ENCODE measurements around the gene IRX4.

IRX4 gene

GRCh38 chr5:1840071-1840547 is 42.6 kb downstream of the IRX4 start:
- DNase-seq (ENCODE audit: low read depth, low spot score) = no peak

- no peak for DNase-seq (ENCODE audit: low read depth, low spot score)
These were observed 44.7 kb downstream of the IRX4 start for GRCh38 chr5:1838013-1838412.

DNA sequence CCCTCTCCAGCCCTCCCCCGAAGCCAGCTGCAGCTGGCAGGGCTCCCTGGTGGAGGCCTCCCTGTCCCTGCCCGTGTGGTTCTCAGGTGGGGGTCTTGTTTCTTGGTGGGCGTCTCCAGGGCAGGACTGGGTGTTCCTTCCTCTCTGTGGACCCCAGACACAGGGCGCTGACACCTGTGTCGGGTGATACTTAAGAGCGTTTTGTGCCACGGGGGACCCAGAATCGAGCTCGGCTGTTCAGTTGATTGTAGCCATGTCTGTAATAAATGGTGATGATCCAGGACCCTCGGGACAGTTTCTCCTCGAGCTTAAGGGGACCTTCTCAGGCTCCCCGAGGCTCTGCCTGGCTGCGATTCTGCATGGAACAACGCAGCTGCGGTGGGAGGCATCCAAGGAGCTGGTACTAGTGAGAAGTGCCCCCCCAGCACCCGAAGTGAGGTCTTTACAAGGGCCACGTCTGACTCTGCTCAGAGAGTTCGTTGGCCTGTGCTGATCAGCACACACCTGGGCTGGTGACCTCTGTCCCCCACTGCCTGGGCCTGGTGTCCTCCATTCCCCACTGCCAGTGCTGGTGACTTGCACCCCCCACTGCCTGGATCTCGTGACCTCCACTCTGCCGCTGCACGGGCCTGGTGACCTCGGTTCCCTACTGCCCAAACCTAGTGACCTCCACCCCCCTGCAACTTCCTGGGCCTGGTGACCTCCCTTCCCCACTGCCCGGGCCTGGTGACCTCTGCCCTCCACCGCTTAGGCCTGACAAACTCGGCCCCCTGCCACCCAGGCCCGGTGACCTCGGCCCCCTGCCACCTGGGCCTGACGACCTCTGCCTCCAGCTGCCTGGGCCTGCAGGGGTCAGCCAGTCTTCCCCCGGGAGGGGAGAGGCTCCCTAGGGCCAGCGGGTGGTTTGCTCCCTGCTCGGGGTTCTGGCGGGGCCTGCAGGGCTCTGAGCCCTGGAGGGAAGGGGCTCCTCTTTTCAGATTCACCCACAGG is 45.5 kb downstream of the IRX4 start:
- DNase-seq (ENCODE audit: low read depth, low spot score) = no peak

DNA sequence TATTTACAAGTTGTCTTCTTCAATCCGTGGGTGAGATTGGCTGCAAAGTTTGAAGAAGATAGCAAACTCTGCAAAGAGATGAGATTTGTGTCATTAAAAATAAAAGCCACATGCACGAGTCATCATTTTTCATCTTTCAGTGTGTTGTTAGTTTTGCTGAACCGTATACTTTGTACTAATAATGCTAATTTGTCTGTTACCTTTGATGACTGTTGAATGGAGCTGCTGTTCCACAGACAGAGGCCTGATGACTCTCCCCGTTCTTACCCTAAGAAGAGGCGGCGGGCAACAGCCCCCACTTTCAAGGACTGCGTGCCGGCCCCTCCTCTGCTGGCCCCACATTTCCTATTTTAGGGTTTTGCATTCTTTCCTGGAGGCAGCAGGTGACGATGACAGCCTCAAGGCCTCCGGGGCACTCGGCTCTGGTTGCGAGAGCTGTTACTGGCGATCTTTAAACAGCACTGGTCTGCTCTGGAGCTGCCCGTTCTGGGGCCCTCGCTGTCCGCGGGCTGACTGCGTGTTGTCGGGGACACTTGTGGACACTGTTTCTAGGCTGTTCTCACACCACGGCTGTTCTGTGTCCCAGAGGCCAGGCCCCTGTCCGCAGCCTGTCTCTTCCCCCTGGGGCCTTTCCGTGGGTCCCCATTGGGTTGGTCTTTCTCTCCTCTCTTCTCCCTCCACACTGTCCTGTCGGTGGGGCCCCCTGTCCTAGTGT is 46.4 kb downstream of the IRX4 start:
- no peak for DNase-seq (ENCODE audit: low read depth, low spot score)

DNA sequence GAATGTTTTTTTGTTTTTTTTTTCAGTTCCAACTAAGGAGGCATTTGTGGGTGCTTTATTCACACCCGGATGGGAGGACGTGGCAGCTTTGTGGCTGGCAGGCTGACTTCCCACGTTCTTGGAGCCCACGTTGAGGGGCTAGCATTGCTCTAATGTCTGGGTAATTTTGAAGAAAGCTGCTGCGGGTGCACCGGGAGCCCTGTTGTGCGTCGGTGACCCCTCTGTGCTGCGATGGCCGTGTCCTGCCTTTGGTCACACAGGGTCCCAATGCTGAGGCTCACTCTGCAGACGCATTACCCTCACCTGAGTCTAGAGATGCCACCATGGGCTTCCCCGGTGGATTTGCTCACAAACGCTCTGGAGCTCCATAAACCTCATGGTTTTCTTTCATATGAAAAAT is 47.3 kb downstream of the IRX4 start:
- no peak for DNase-seq (ENCODE audit: low read depth, low spot score)

GRCh38 chr5:1834721-1835429 is 47.9 kb downstream of the IRX4 start:
- no peak for DNase-seq (ENCODE audit: low read depth, low spot score)

- DNase-seq (ENCODE audit: low read depth, low spot score) = no peak
These were observed 48.6 kb downstream of the IRX4 start for GRCh38 chr5:1834022-1834551.

DNA sequence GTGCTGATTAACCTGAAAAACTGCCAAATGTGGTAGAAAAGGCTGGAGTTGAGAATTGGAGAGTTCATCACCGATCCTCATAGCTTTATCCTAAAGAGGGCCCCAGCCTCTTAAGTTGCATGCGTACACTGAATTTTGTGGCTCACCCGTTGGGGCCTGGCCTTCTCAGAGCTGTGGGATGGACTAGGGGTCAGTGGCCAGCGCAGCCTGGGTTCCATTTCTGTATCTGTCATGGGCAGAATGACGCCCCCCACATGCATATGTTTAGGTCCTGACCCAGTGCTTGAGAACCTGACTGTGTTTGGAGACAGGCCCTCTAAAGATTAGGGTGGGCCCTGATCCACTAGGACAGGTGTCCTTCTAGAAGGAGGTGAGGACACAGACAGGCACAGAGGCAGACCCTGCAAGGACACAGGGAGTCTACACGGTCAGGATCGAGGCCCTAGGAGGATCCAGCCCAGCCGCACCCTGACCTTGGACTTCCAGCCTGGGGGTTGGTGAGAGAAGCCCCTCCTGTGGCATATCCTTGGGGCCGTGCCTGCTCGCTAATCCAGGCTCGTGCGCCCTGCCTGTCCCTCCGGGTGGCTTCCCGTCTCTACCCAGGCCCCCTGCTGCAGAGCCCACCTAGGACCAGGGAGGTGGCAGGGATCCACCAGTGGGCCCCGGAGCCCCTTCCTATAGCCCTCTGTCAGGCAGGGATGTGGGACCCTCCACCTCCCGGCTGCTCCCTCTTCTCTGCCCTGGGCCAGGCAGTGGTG is 49.3 kb downstream of the IRX4 start:
- no peak for DNase-seq (ENCODE audit: low read depth, low spot score)

DNA sequence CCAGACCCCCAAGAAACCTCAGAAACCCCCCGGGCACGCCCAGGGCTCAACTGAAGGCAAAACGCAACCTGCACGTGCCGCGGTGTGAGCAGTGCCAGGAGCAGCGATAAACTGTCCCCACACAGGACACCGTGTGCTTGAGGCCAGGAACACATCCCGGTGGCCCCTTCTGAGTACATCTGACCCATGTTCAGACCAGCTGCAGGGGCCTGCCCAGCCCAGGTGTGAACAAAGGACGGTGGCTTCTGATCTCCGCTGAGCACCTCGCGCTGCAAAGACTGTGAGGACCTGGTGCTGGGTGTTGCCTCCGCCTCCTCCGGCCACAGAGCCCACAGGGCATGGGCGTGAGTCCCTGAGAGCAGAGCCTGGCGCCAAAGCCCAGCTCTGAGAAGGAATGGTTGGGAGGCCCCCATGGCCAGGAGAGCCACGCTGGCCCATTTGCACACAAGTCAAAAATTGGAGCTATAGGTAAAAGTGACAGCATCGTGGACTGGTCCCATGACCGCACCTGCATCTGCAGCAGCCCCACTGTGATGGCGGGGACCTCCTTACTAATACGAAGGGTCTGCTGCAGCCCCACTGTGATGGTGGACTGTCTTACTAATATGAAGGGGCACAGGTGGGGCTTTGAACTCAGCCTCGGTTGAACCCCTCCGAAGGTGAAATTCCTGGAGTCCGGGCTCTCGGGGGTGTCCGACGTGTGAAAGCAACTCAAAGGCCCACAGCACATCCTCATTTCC is 50.0 kb downstream of the IRX4 start:
- no peak for DNase-seq (ENCODE audit: low read depth, low spot score)

DNA sequence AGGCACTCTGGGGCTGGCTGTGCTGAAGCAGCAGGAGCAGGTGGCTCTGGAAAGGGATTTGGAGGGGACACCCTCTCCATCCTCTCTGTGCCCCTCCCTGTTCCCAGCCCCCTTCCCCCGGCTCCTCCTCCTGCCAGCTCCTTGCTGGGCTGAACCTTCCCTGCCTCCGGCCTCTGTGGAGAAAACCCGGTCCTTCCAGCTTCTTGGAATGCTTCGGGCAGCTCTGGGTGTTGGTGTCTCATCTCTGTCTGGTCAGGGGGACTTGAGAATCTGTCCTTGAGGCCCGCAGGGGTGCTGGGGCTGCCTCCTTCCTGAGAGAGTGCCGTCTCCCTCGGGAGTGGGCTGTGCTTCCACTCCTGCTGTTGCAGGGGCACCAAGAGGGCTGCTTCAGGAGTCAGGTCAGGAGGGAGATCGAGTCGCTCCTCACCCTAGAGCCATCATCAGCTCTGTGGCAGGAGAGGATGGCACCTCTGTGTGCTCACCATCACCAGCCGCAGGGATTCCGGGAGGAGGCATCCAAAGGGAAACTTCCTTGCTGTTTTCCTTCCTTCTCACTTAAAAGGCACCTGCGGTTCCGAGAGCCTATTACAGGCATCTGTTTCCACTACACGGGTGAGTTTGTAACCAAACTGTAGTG is 50.9 kb downstream of the IRX4 start:
- no peak for DNase-seq (ENCODE audit: low read depth, low spot score)

DNA sequence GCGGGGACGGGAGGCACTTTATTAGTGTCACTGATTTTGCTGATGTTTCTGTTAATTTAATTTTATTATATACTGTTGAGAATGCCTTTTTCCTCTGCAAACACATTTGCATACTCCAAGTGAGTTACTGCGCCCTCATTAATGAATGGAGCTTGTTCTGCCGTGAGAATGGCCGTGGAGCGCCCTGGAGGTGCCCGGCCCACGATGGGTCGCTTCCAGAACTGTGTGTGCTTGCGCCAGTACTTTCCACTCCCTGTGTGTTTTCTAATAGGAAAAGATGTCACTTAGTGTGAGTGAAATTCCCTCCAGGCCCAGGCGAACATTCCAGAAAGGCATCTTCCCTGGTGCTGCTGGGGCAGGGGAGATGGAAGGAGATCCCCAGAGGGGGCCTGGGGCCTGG is 51.5 kb downstream of the IRX4 start:
- DNase-seq (ENCODE audit: low read depth, low spot score) = no peak

GRCh38 chr5:1830571-1831228 is 52.0 kb downstream of the IRX4 start:
- no peak for DNase-seq (ENCODE audit: low read depth, low spot score)

DNA sequence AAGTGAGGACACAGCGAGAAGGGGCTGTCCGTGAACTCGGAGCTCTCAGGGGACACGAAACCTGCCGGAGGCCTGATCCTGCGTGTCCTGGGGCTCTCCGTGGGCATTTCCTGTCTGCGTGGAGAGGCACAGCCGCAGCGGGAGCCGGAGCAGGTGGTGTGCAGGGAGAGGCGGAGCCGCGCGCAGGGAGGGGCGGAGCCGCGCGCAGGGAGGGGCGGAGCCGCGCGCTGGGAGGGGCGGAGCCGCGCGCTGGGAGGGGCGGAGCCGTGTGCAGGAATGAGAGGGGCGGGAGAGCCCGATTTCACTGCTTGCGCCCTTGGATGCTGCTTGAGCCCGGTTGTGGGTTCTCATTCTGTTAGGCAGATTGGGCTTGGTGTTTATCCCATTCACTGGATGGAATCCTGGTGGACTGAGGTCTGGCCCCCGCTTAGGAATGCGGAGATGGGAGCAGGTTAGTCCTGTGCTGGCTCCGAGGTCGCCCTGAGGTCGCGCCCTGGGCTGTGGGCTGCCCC is 54.8 kb downstream of the IRX4 start:
- DNase-seq (ENCODE audit: low read depth, low spot score) = no peak
